Measurements from ENCODE around the gene SPSB2.

The SPSB2 gene, protein sequence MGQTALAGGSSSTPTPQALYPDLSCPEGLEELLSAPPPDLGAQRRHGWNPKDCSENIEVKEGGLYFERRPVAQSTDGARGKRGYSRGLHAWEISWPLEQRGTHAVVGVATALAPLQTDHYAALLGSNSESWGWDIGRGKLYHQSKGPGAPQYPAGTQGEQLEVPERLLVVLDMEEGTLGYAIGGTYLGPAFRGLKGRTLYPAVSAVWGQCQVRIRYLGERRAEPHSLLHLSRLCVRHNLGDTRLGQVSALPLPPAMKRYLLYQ

DNA sequence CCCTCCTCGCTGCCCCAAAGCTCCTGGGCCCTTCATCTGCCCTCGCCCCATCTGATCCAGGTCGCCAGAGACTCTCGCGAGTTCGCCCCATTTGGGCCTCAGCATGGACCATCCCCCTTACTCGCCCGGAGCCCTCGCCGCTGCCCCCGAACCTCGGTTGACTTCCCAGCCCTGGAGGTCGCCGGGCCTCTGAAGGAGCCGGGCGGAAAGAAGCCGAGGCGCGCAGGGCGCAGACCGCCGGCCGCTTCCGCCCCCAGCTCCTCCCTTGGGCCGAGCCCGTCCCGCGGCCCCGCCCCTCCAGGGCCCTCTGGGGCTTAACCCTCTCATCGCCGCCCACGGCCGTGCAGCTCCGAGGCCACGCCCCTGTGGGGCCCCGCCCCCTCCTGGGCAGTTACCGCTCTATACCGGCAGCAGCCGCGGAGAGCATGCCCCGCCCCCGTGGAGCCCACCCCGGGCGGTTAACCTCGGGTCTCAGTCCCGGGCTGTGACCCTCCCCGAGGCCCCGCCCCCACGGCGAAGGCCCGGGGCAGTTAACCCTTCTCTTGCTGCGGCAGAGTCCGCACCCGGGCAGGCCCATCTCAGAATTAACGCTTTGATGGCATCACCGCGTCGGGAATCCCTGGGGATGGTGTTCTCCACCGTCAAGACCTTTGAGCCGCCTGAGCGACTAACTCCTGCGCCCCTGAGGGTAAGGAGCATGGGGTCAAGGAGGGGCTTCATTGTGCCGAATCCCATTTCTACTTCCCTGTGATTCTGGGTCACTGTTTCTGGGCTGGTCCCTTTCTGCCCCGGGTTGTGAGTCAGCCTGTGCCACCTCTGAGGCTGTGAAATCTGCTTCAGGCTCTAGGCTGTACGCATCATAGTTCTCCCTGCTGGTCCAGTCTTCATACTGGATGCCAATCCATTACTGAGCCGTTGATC lies at the start of gene SPSB2:
Gene SPSB2, minus strand, starts transcription at position 210 of the 921 bp plus-strand sequence. CDS start 402 bp downstream, outside the sequence.
- Histone ChIP-seq H3K9me3 (no peaks in the 10 kb centered on the region), H3K4me3 (peak within 1 kb of the TSS; percentile 87), H3K4me1 (peaks cover 52% of the 10 kb centered on the region), H3K36me3 (peaks cover 39% of the 10 kb centered on the region), H3K27ac (peak within 1 kb of the TSS; percentile 86), H4K20me1 (peaks cover 46% of the 10 kb centered on the region), H3K9ac (peak within 1 kb of the TSS; percentile 88), H3K4me2 (peak within 1 kb of the TSS; percentile 100), H3K27me3 (no peaks in the 10 kb centered on the region)
- no peak for TF ChIP-seq Cebpa-rat (IDR thresholded peaks at IDR 0.05)

DNA sequence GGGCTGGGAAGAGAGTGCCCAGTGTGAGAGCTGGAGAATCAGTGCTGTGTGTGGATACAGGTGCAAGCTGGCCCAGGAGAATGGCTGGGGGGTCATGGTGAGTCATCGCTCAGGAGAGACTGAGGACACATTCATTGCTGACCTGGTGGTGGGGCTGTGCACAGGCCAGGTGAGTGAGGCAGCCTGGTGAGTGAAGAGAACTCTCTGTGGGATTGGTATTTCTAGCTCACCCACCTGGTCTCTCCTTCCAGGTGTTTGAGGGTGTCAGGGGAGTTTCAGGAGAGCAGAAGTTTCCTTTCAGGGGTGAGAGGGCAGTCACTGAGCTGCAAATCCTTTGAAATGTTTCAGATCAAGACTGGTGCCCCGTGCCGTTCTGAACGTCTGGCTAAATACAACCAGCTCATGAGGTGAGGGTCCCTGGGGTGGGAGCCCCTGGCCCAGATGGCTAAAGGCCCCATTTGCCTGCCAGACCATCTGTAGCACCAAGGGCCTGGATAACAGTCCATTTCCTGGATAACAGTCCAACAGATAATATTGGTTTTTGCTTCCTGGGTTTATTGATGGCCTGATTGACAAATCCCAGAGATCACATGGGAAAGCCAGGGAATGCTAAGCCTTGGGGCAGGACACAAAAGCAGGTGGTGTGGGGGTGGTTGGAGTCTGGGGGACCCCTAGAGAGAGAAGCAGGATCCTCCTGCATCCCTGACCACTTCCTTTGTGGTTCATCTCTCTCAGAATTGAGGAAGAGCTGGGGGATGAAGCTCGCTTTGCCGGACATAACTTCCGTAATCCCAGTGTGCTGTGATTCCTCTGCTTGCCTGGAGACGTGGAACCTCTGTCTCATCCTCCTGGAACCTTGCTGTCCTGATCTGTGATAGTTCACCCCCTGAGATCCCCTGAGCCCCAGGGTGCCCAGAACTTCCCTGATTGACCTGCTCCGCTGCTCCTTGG lies 49.2 kb upstream of the SPSB2 start:
- H3K4me1 ChIP-seq = peaks cover 68% of the 10 kb centered on the region

DNA sequence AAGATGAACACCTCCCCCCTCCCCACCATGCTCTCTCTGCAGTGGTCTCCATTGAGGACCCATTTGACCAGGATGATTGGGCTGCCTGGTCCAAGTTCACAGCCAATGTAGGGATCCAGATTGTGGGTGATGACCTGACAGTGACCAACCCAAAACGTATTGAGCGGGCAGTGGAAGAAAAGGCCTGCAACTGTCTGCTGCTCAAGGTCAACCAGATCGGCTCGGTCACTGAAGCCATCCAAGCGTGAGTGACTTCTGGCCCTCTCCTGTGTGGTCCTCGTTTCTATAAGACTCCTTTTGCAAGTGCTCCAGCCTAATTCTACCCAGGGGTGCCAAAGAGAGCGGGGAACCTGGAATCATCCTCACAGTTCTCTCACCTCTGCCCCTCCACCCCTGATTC lies 48.4 kb upstream of the SPSB2 start:
- Histone ChIP-seq H3K27ac (no peak overlapping the region; the same call in 1 of the 2 replicates), H3K9ac (no peak overlapping the region), H3K36me3 (no peaks in the 10 kb centered on the region; the same call in 1 of the 2 replicates), H3K27me3 (peaks cover 12% of the 10 kb centered on the region), H3K4me3 (no peak overlapping the region), H4K20me1 (no peaks in the 10 kb centered on the region), H3K4me1 (peaks cover 61% of the 10 kb centered on the region), H3K4me2 (peak overlapping the region; percentile 86), H3K9me3 (no peaks in the 10 kb centered on the region)
- TF ChIP-seq Cebpa-rat (IDR thresholded peaks at IDR 0.05) = no peak

More for the DNA sequence above, 49.2 kb upstream of the SPSB2 start:
- peak overlapping the region; percentile 61 for H3K27ac ChIP-seq
- no peaks in the 10 kb centered on the region for H3K9me3 ChIP-seq
- peaks cover 5% of the 10 kb centered on the region; the same call in 1 of the 2 replicates for H3K27me3 ChIP-seq
- H3K4me2 ChIP-seq = peak overlapping the region; percentile 86
- peak overlapping the region; percentile 35; the same call in 1 of the 2 replicates for H3K9ac ChIP-seq
- no peaks in the 10 kb centered on the region for H4K20me1 ChIP-seq
- TF ChIP-seq Cebpa-rat (IDR thresholded peaks at IDR 0.05) = no peak
- H3K4me3 ChIP-seq = no peak overlapping the region
- no peaks in the 10 kb centered on the region; the same call in 1 of the 2 replicates for H3K36me3 ChIP-seq

DNA sequence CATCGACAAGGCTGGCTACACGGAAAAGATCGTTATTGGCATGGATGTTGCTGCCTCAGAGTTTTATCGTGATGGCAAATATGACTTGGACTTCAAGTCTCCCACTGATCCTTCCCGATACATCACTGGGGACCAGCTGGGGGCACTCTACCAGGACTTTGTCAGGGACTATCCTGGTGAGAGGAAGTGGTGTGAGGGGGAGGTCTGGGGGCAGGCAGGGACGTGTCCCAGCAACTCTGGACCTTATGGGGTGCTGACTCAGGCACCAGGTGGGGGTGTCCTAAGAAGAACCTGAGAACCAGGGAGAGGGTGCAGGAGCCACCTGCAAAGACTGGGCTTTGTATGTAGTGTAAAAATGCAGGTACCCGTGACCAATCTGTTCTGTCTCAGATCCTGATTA lies 46.5 kb upstream of the SPSB2 start:
- Histone ChIP-seq H3K27ac (no peak overlapping the region), H4K20me1 (peaks cover 7% of the 10 kb centered on the region; the same call in 1 of the 2 replicates), H3K27me3 (peaks cover 32% of the 10 kb centered on the region), H3K4me1 (peaks cover 50% of the 10 kb centered on the region), H3K9me3 (no peaks in the 10 kb centered on the region), H3K4me2 (no peak overlapping the region), H3K4me3 (no peak overlapping the region), H3K9ac (no peak overlapping the region), H3K36me3 (no peaks in the 10 kb centered on the region; the same call in 1 of the 2 replicates)
- TF ChIP-seq Cebpa-rat (IDR thresholded peaks at IDR 0.05) = no peak

- Histone ChIP-seq H3K4me1 (peaks cover 39% of the 10 kb centered on the region), H4K20me1 (peaks cover 7% of the 10 kb centered on the region; the same call in 1 of the 2 replicates), H3K4me3 (no peak overlapping the region), H3K9ac (no peak overlapping the region), H3K36me3 (no peaks in the 10 kb centered on the region; the same call in 1 of the 2 replicates), H3K27ac (no peak overlapping the region), H3K9me3 (no peaks in the 10 kb centered on the region), H3K4me2 (no peak overlapping the region), H3K27me3 (peaks cover 51% of the 10 kb centered on the region)
- TF ChIP-seq Cebpa-rat (IDR thresholded peaks at IDR 0.05) = no peak
These were observed 44.6 kb upstream of the SPSB2 start for GRCh38 chr12:6917491-6918231.

DNA sequence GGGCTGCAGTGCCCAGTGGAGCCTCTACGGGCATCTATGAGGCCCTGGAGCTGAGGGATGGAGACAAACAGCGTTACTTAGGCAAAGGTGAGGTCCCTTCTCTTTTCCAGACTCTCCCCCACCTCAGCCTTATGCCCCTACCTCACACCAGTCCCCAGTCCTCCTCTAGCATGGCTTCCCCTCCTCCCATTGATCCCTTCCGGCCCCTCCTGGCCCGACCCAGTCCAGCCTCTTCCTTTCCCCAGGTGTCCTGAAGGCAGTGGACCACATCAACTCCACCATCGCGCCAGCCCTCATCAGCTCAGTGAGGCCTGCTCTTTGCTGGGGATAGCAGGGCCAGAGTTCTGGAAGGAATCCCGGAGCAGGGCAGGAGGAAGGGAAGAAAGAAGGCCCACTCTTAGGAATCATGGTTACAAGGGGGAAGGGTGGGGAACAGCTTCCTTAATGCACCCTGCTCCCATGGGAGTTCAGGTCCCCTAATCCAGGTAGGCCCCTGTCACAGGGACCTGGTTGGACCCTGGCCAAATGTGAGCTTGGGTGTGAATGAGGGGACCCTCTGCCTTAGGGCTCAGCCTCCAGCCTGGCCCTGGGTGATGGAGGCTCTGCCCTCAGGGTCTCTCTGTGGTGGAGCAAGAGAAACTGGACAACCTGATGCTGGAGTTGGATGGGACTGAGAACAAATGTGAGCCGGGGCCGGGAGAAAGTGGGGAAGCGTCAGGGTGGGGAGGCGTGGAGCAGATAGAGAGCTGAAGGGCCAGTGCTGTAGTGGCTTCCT lies 43.5 kb upstream of the SPSB2 start:
- Histone ChIP-seq H3K36me3 (no peaks in the 10 kb centered on the region; the same call in 1 of the 2 replicates), H3K9me3 (no peaks in the 10 kb centered on the region), H3K4me3 (no peak overlapping the region), H3K27me3 (peaks cover 62% of the 10 kb centered on the region), H4K20me1 (peaks cover 7% of the 10 kb centered on the region; the same call in 1 of the 2 replicates), H3K4me2 (no peak overlapping the region), H3K9ac (no peak overlapping the region), H3K4me1 (peaks cover 29% of the 10 kb centered on the region), H3K27ac (no peak overlapping the region)
- TF ChIP-seq Cebpa-rat (IDR thresholded peaks at IDR 0.05) = no peak

- H3K9ac ChIP-seq = no peak overlapping the region
- peaks cover 23% of the 10 kb centered on the region for H3K4me1 ChIP-seq
- H3K36me3 ChIP-seq = no peaks in the 10 kb centered on the region; the same call in 1 of the 2 replicates
- no peaks in the 10 kb centered on the region for H3K9me3 ChIP-seq
- peaks cover 7% of the 10 kb centered on the region; the same call in 1 of the 2 replicates for H4K20me1 ChIP-seq
- no peak for TF ChIP-seq Cebpa-rat (IDR thresholded peaks at IDR 0.05)
- H3K27ac ChIP-seq = no peak overlapping the region
- no peak overlapping the region for H3K4me3 ChIP-seq
- peak overlapping the region; percentile 93; the same call in 1 of the 2 replicates for H3K4me2 ChIP-seq
- H3K27me3 ChIP-seq = peaks cover 69% of the 10 kb centered on the region
These were observed 42.7 kb upstream of the SPSB2 start for GRCh38 chr12:6915789-6916285.

All from BLaER1 (cell line).